LoVo (cell line): Measurements from ENCODE around the gene PAGR1.
"Not testable (repeated sequence)": the region's sequence is repeated elsewhere in the genome, so short reads cannot be mapped to it uniquely, and the experiment has no call there.

Source experiments
- DNase-seq: peaks from one replicate; pipeline ENCODE4 v3.0.0-alpha.2; 2016; ENCODE audit warnings: low spot score

The PAGR1 gene

DNA sequence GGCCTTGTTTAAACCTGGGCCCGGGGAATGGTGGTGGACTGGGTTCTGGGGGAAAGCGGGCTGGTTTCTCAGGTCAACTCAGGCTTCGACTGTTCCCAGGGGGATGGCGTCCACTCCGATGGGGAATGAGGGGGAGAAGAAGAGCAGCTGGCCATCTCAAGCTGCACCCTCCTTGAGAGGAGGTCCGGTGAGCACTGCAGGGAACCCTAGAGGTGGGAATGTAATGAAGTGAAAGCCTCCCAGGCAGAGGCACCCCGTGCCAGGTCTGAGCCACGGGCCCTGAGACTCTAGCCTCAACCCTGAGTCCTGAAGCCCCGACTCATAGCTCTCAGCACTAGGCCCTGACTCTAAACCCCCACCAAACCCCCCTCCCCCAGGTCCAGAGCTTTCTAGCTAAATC, 48.3 kb downstream of the PAGR1 start:
- DNase-seq: no peak

DNA sequence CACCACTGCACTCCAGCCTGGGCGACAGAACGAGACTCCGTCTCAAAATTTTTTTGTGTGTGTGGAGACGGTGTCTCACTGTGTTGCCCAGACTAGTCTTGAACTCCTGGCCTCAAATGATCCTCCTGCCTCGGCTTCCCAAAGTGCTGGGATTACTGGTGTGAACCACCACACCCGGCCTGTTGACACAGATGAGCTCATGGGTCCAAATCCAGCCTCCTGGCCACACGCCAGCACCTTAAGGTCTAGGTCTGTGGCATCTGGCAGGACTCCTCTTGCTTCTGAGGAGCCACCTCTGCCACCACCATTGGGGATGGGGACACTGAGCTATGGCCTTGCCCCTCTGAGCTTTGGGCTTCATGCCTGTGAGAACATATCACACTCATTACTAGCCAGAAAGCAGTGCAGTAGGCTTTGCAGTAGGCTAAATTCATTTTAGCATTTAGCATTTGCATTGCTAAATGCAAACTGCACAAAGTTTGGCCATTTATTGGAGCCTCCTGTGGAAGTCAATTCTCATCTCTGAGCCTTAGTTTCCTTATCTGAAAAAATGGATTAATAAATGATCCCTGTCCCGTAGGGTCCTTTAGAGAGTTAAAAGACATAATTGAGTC, 52.6 kb downstream of the PAGR1 start:
- no peak for DNase-seq

DNA sequence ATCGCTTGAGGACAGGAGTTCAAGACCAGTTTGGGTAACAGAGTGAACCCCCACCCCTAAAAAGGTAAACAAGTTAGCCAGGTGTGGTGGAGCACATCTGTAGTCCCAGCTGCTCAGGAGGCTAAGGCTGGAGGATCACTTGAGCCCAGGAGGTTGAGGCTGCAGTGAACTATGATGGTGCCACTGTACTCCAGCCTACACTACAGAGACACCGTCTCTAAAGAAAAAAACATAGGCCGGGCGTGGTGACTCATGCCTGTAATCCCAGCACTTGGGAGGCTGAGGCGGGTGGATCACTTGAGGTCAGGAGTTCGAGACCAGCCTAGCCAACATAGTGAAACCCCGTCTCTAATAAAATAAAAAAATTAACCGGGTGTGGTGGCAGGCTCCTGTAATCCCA, 53.1 kb downstream of the PAGR1 start:
- not testable (repeated sequence) for DNase-seq
